K562 (cell line): ENCODE results near the gene CEP72.

Experiments
- BCOR ChIP-seq: fragments of 450-650 bp; IDR thresholded peaks from 2 replicates; pipeline ENCODE4 v1.6.1; 2016
- CBX2 ChIP-seq: fragments of 200-600 bp; sonication (generic); IDR thresholded peaks from one replicate; pipeline ENCODE4 v1.6.1; 2012; ENCODE audit warnings: mild to moderate bottlenecking, low read length, inconsistent platforms; ENCODE audit not compliant: insufficient read depth, poor library complexity, severe bottlenecking
- CTCF ChIP-seq, 3 experiments: IDR thresholded peaks in 2 of 3; conservative IDR thresholded peaks in 1 of 3; 2 replicates each; pipeline ENCODE4 v1.5.1; 2011 to 2012; ENCODE audit warnings: low read length in 3 of 3, mild to moderate bottlenecking in 3 of 3, control low read depth in 2 of 3, improper control_type of control experiment in 1 of 3, inconsistent platforms in 1 of 3, low read depth in 1 of 3, mixed read lengths in 1 of 3, moderate library complexity in 1 of 3; ENCODE audit not compliant: insufficient read depth in 2 of 3
- EGR1 ChIP-seq: fragments of 450-650 bp; conservative IDR thresholded peaks from 2 replicates; pipeline ENCODE4 v1.6.1; 2017; ENCODE audit warnings: mild to moderate bottlenecking
- IRF9 ChIP-seq: fragments of 450-650 bp; IDR thresholded peaks from 2 replicates; pipeline ENCODE4 v1.6.1; 2016; ENCODE audit warnings: missing biosample characterization, missing genetic modification characterization
- JUND ChIP-seq, 2 experiments: IDR thresholded peaks; 2 replicates in 1 of 2; 3 replicates in 1 of 2; pipeline ENCODE4 v1.6.1; 2011; ENCODE audit warnings: borderline replicate concordance in 2 of 2, low read depth in 2 of 2, low read length in 2 of 2, improper control_type of control experiment in 1 of 2, missing biosample characterization in 1 of 2, missing genetic modification characterization in 1 of 2, missing genetic modification reagents in 1 of 2
- MNT ChIP-seq, 2 experiments: fragments of 450-650 bp; conservative IDR thresholded peaks; 2 replicates each; pipeline ENCODE4 v1.6.1; 2017; ENCODE audit warnings: mild to moderate bottlenecking in 2 of 2, moderate library complexity in 2 of 2
- NR4A1 ChIP-seq, 2 experiments: fragments of 250-450 bp in 1 of 2; fragments of 450-650 bp in 1 of 2; sonication (Bioruptor Pico) in 1 of 2; IDR thresholded peaks; 2 replicates each; pipeline versions ENCODE4 v1.4.0 to v1.6.1; 2016 to 2020; ENCODE audit warnings: mild to moderate bottlenecking in 2 of 2, missing compliant biosample characterization in 1 of 2, missing genetic modification characterization in 1 of 2, moderate library complexity in 1 of 2
- SNAPC5 ChIP-seq: fragments of 250-450 bp; sonication (Bioruptor Pico); IDR thresholded peaks from 2 replicates; pipeline ENCODE4 v1.8.0; 2021; ENCODE audit warnings: moderate library complexity, mild to moderate bottlenecking, inconsistent platforms
- ZFX ChIP-seq: sonication (generic); formaldehyde crosslinking; IDR thresholded peaks from 2 replicates; pipeline ENCODE4 v1.8.0; 2022; ENCODE audit warnings: mild to moderate bottlenecking, missing genetic modification reagents, moderate library complexity

- TF ChIP-seq CBX2 (no peak), EGR1 (no peak), CTCF (IDR thresholded peaks at IDR 0.05 in 2 of 3, conservative IDR thresholded peaks at IDR 0.05 in 1 of 3; ENCODE audit: insufficient read depth in 2 of 3, low read depth in 1 of 3, low read length in 3 of 3) (no peak), JUND (IDR thresholded peaks at IDR 0.05; ENCODE audit: borderline replicate concordance, low read depth, low read length) (no peak), JUND (tag; IDR thresholded peaks at IDR 0.05; ENCODE audit: borderline replicate concordance, low read depth, low read length) (no peak), BCOR (no peak), ZFX (CRISPR knock-in tag) (no peak), NR4A1 (CRISPR knock-in tag; IDR thresholded peaks at IDR 0.05) (no peak), NR4A1 (tag; IDR thresholded peaks at IDR 0.05) (no peak), SNAPC5 (CRISPR knock-in tag) (no peak), MNT (conservative IDR thresholded peaks at IDR 0.05) (no peak), IRF9 (no peak)
These were observed 11.1 kb upstream of the CEP72 start for GRCh38 chr5:600886-601541.
